Tibial artery (tissue), 4 donors: ENCODE data around the gene LRRC46.

Experiments
- DNase-seq, 2 donors: peaks; one replicate each; pipeline ENCODE4 v3.0.0-alpha.2; 2019
- H3K27ac ChIP-seq, 2 donors: fragments of 200-600 bp; sonication (generic) in 1 of 2; 1 replicate in 1 of 2; 2 replicates in 1 of 2; pipeline ENCODE4 v1.5.1; 2018 to 2019; ENCODE audit warnings: mild to moderate bottlenecking in 1 of 2
- H3K27me3 ChIP-seq, 2 donors: fragments of 200-600 bp; sonication (generic) in 1 of 2; one replicate each; pipeline versions ENCODE4 v1.5.1 to v1.6.0; 2016 to 2019
- H3K36me3 ChIP-seq, 3 donors: fragments of 200-600 bp; sonication (generic) in 2 of 3; one replicate each; pipeline ENCODE4 v1.5.1; 2016 to 2019; ENCODE audit warnings: mild to moderate bottlenecking in 2 of 3
- H3K4me1 ChIP-seq, 4 donors: fragments of 200-600 bp; sonication (generic) in 2 of 4; 1 replicate in 3 of 4; 2 replicates in 1 of 4; pipeline ENCODE4 v1.5.1; 2016 to 2019
- H3K4me3 ChIP-seq, 2 donors: fragments of 200-600 bp; sonication (generic) in 1 of 2; 1 replicate in 1 of 2; 2 replicates in 1 of 2; pipeline ENCODE4 v1.5.1; 2018 to 2019; ENCODE audit warnings: mild to moderate bottlenecking in 2 of 2
- H3K9me3 ChIP-seq, 3 donors: fragments of 200-600 bp; sonication (generic) in 1 of 3; one replicate each; pipeline ENCODE4 v1.5.1; 2016 to 2019
- intact Hi-C: fragments of 100-400 bp; cut with DNase I; formaldehyde crosslinking; loops from one replicate; pipeline ENCODE4 v1.15.0; 2023; ENCODE audit warnings: low total_unique reads
- TF ChIP-seq, protein P1 (sequence below), 2 experiments: fragments of 200-600 bp in 1 of 2; fragments of 450-650 bp in 1 of 2; IDR thresholded peaks; one replicate each; pipeline ENCODE4 v1.5.1; 2017 to 2019; ENCODE audit warnings: antibody characterized with exemption in 2 of 2, mild to moderate bottlenecking in 1 of 2, moderate library complexity in 1 of 2

Gene LRRC46

DNA sequence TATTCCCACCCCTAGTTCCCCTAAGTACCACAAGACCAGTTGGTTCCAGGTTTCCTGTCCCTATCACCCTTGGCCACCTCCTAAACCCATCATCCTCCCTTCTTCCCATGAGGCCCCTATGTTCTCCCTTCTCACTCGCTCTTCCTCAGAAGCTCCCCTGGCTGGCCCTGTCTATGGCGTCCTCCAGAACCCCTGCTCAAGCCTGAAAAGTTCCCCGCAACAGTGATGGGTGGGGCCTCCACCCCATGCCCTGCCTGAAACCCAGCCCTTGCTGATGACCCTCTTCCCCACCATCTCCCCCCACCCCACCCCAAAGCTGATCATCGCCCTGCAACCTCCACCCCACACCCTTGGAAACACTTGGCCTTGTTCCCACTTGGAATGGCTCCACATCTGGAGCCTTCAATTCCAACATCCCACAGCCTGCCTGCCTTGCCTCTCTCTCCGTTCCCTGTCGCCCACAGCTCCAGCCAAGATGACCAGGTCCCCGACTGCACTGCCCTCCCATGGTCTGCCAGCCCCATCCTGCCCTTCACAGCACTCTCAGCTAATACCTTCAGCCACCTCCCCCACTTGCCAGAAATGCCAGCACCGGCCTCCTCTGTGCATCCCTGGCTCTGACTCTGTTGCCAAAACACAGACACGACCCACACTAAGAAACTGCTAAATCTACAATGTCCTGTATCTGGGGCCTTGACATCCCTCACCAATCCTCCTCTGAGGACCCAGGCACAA, 20.4 kb upstream of the LRRC46 start:
- intact Hi-C loops = no loop called here
- Histone ChIP-seq H3K36me3 (peaks cover 16 to 80% (median 74%) of the 10 kb centered on the region in 3 donors), H3K27ac (no peak overlapping the region), H3K9me3 (no peaks in the 10 kb centered on the region), H3K4me1 (no peaks in the 10 kb centered on the region), H3K4me3 (no peak overlapping the region), H3K27me3 (no peaks in the 10 kb centered on the region)
- TF ChIP-seq, protein P1, sequence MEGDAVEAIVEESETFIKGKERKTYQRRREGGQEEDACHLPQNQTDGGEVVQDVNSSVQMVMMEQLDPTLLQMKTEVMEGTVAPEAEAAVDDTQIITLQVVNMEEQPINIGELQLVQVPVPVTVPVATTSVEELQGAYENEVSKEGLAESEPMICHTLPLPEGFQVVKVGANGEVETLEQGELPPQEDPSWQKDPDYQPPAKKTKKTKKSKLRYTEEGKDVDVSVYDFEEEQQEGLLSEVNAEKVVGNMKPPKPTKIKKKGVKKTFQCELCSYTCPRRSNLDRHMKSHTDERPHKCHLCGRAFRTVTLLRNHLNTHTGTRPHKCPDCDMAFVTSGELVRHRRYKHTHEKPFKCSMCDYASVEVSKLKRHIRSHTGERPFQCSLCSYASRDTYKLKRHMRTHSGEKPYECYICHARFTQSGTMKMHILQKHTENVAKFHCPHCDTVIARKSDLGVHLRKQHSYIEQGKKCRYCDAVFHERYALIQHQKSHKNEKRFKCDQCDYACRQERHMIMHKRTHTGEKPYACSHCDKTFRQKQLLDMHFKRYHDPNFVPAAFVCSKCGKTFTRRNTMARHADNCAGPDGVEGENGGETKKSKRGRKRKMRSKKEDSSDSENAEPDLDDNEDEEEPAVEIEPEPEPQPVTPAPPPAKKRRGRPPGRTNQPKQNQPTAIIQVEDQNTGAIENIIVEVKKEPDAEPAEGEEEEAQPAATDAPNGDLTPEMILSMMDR (IDR thresholded peaks at IDR 0.05) = no peak
- peak in 1 of 2 donors; percentile 25 for DNase-seq

DNA sequence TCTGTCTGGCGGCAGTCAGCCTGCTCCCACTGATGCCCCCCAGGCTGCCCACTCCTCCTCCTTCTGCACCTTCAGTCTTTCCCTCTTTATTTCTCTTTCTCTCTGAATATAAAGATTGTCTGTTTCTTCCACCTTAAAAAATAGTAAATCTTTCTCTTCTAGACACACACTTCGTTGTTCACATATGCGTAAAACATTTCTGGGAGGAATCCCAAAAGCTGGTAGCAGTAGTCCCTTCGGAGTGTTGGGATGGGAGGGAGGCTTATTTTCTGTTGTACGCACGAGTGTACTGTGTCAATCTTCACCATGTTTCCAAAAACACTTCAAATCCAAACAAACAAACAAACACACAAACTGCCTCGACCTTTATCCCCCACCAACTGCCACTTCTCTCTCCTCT, 19.8 kb upstream of the LRRC46 start:
- TF ChIP-seq, protein P1 (IDR thresholded peaks at IDR 0.05) = no peak
- intact Hi-C loops = no loop called here
- Histone ChIP-seq H3K27me3 (no peaks in the 10 kb centered on the region), H3K27ac (no peak overlapping the region), H3K4me3 (no peak overlapping the region), H3K4me1 (no peaks in the 10 kb centered on the region), H3K9me3 (no peaks in the 10 kb centered on the region), H3K36me3 (peaks cover 18 to 84% (median 77%) of the 10 kb centered on the region in 3 donors)
- no peak for DNase-seq

DNA sequence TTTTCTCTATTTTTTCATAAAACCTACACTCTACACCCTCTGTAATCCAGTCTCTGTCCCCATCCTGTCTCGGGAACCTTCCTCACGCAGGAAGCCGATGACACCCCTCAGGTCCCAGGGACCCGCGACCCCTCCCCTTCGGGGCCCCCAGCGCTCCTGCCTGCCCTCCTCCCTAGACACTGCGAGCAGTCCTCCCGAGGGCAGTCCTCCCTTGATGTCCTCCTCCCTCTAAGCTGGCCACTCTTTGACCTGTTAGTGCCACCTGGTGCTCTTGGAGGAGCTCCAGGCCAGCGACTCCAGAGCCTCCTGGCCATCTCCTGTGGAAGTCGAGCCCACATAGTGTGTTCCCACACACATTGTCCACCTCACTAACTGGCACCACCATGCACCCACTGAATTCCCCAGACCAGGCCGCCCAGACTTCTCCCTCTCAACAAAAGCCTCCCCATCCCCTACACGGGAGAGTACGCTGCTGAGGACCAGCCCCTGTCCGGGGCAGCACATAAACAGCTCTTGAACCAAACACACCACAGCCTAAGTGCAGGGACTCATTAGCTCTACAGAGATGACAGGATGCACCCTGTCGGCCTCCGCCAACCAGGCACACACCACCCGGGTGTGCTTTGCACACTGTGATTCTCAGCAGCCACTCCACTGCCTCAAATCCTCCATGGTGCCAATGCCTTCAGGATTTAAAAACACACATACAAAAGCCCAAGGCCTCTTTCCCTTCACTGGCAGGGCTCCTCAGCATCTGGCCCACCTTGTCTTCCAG, 19.1 kb upstream of the LRRC46 start:
- Histone ChIP-seq H3K27ac (no peak overlapping the region), H3K4me3 (no peak overlapping the region), H3K9me3 (no peaks in the 10 kb centered on the region), H3K27me3 (no peaks in the 10 kb centered on the region), H3K4me1 (no peaks in the 10 kb centered on the region), H3K36me3 (peaks cover 21 to 84% (median 77%) of the 10 kb centered on the region in 3 donors)
- intact Hi-C loops = no loop called here
- TF ChIP-seq, protein P1 (IDR thresholded peaks at IDR 0.05) = no peak
- DNase-seq = peak in 1 of 2 donors; percentile 56

DNA sequence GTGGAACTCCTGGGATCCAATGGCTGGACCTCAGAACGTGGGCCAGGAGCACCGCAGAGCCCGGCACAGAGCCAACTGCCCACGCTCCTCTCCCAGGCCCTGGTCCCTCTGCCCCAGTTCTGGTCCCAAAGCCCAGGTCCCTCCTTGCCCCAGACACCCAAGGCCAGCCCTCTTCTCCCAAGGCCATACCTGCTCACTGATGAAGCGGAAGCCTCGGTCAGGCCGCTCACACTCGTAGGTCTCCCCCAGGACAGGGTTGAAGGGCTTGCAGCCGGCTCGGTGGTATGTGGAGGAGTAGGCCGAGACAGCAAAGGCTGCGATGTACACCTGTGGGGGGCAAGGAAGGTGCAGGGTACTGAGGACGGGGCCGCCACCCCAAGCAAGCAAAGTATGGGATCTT, 18.4 kb upstream of the LRRC46 start:
- intact Hi-C loops = no loop called here
- peak in 1 of 2 donors; percentile 50 for DNase-seq
- Histone ChIP-seq H3K4me3 (no peak overlapping the region), H3K27me3 (no peaks in the 10 kb centered on the region), H3K36me3 (peaks cover 21 to 84% (median 74%) of the 10 kb centered on the region in 3 donors), H3K27ac (no peak overlapping the region), H3K9me3 (no peaks in the 10 kb centered on the region), H3K4me1 (no peaks in the 10 kb centered on the region)
- TF ChIP-seq, protein P1 (IDR thresholded peaks at IDR 0.05) = no peak

DNA sequence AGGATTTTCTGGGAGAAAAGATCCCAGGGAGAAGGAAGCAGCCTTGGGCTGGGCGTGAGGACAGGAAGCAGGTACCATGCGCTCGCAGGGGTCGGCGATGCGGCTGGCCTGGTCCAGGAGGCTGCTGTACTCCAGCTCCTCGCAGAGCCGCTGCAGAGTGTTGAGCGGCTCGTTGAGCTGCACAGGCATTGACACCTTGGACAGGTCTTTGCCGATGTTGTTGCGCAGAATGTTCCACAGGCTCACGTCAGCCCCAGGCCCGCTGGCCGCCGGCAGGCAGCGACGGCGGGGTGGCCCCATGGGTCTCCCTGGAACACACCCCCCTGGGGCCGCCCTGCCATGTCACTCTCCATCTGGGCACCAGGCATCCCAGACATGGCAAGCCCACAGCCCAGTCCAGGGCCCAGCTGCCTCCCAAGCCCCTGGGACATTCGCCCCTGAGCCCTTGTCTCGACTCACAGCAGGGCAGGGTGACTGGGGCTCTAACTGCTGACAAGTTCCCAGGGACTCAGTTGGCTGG, 17.9 kb upstream of the LRRC46 start:
- Histone ChIP-seq H3K4me1 (no peaks in the 10 kb centered on the region), H3K36me3 (peaks cover 17 to 84% (median 74%) of the 10 kb centered on the region in 3 donors), H3K27ac (no peak overlapping the region), H3K4me3 (no peak overlapping the region), H3K27me3 (no peaks in the 10 kb centered on the region), H3K9me3 (no peaks in the 10 kb centered on the region)
- DNase-seq = peak in 1 of 2 donors; percentile 53
- TF ChIP-seq, protein P1 (IDR thresholded peaks at IDR 0.05) = no peak
- intact Hi-C loops = no loop called here
